Stimulated activated CD4-positive, alpha-beta T cell treated with anti-CD3 and anti-CD28 coated beads, Interleukin-12 subunit alpha, Interleukin-12 subunit beta, amount 100 ng/mL, for 48 hours (primary cell): ENCODE results near the gene CUTA.

Experiments
- DNase-seq, 3 donors: peaks; one replicate each; pipeline ENCODE4 v3.0.0-alpha.2; 2020; ENCODE audit warnings: low read depth in 2 of 3, low spot score in 1 of 3

The CUTA gene

DNA sequence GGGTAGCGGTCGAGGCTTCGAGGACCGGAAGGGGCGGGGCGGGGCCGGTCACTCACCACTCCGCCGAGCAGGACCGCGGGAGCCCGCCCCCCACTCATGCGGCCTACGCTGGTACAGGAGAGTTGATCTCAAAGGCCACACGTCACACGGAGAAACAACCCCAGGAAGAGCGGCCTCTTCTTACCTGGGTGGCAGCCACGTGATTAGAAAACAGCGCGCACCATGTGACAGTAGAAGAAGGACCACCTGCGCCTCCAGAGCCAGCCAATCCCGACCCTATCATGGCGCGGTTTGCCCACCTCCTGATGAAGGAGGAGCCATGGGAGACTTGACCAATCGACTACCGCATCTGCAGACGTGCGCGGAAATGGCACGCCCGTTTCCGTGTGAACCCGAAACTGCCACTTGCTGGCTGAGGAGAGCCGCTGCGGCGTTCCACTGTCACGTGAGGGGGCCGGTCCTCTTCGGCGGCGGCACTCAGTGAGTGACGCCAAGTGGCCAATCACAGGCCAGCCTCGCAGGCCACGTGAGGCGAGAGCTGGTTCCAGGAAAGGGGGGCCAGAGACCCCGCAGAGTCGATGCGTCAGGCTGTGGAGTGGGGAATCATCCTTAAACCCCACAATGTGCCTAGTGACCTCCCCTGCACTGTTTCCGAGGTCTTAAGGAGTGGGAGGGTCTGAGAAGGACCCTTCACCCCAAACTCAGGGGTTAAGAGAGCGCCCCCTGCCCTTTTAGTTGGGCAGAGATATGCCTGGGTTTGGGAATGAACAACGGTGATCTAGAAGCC lies at the start of gene CUTA:
TSS of gene CUTA (minus strand) at position 205 of the 787 bp plus-strand sequence. CDS start at position 98, 107 bp downstream.
- peak; percentile 96 to 99 (median 98) for DNase-seq

GRCh38 chr6:33467091-33467490 lies 49.2 kb upstream of the CUTA start:
- DNase-seq = no peak

- DNase-seq = no peak
These were observed 48.3 kb upstream of the CUTA start for GRCh38 chr6:33466075-33466735.

GRCh38 chr6:33459226-33459625 lies 41.3 kb upstream of the CUTA start:
- DNase-seq = no peak

DNA sequence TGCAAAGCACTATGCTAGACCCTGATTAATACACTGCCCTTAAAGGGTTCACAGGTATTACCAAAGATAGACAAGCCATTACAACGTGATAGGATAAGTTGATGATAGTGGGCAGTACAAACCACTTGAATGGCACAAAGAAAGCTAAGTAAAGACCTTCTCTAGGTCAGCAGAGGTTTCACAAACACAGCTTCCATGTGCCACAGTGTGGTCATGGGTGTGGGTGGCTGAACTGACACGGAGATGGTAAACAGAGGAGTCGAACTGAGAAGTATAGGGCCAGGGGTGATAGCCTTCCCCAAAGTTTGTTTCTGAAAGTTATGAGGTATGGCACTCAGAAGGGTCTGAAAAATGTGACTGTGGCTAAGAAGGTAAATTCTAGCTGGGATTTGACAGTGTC lies 40.8 kb upstream of the CUTA start:
- no peak for DNase-seq

DNA sequence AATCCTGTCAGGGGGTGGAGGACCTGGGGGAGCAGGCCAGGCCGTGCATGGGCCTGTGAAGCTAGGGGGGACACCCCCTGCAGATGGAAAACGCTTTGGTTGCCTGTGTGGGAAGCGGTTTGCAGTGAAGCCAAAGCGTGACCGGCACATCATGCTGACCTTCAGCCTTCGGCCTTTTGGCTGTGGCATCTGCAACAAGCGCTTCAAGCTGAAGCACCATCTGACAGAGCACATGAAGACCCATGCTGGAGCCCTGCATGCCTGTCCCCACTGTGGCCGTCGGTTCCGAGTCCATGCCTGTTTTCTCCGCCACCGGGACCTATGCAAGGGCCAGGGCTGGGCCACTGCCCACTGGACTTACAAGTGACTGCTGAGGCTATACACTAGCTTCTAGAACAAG lies 38.2 kb upstream of the CUTA start:
- DNase-seq = no peak

DNA sequence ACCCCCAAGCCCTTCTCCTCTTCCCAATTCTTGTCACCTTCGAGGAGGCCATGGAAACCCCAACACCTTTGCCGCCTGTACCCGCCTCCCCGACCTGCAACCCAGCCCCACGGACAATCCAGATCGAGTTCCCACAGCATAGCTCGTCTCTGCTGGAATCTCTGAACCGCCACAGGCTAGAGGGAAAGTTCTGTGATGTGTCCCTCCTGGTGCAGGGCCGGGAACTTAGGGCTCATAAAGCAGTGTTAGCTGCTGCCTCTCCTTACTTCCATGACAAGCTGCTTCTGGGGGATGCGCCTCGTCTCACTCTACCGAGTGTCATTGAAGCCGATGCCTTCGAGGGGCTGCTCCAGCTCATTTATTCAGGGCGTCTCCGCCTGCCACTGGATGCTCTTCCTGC lies 37.1 kb upstream of the CUTA start:
- DNase-seq = no peak

DNA sequence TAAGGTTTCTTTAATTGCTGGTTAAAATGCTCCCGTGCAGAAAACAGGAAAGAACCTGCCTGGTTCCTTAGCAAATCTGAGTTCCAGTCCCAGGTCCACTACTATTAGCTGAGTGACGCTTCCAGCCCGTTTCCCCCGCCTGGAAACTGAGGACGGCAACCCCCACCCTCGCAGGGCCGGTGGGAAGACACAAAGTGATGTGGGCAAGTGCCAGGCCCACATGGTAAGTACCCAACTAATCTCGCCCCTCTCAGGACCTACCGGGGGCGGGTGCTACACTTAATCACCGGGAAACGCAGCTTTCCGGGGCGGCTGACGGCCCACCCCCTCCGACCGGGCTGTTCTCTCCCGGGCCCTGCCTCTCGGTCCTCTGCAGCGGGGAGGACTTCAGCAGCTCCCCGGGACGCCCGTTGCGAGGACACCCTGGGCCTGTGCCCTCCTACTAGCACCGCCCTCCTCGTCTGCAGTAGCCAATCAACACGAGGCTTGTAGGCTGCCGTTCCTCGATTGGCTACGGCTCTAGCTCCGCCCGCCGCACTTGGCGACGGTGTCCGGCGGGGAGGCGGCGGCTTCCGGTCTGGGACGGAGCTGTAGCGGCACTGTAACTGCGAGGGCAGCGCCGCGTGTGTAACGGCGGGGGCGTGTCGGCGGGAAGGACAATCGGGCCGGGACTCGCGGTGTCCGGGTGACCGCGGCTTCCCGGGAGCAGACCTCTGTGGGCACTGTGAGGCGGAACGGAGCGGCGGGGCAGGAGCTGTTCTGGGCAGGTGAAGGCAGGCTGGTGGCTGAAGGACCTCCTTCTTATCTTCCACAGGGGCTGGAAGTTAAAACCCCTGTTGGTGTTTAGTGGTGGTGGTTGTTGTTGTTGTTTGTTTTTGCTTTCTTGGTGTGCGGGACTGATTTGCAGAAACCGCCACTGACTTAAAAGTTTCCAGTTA lies 36.4 kb upstream of the CUTA start, which contains the start of gene ZBTB9:
TSS of gene ZBTB9 (plus strand) at position 568 of the 938 bp plus-strand sequence. CDS start 525 bp downstream, outside the sequence.
- peak; percentile 89 to 94 (median 92) for DNase-seq

- no peak for DNase-seq
These were observed 35.6 kb upstream of the CUTA start for GRCh38 chr6:33453393-33454008.

GRCh38 chr6:33452496-33452895 lies 34.6 kb upstream of the CUTA start:
- no peak for DNase-seq

- no peak for DNase-seq
These were observed 33.7 kb upstream of the CUTA start for GRCh38 chr6:33451606-33452005.

- no peak for DNase-seq
These were observed 32.5 kb upstream of the CUTA start for GRCh38 chr6:33450434-33450833.

GRCh38 chr6:33446356-33446755 lies 28.4 kb upstream of the CUTA start:
- no peak for DNase-seq

DNA sequence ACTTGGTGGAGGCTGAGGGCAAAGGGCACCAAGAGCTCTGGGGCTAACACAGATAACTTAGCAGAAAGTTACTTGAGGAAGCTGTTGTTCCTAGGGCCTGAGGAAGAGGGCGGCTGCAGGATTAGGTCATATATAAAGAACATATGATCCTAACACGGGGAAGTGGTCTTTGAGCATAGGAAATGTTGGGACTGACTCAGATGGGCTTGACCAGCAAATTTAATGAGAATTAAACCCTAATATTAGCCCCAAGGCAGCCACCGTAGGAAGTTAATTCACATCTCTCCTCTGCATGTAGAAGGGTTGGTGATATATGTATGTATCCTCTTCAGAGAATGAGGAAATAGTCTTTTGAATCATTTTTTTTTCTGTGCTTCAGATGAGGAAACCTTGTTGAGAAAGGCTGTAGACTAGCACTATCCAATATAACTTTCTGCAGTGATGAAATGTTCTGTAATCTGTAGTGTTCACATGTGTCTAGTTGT lies 27.3 kb upstream of the CUTA start:
- DNase-seq = no peak

- DNase-seq = no peak
These were observed 26.0 kb upstream of the CUTA start for GRCh38 chr6:33443619-33444504.

- no peak for DNase-seq
These were observed 25.1 kb upstream of the CUTA start for GRCh38 chr6:33443025-33443424.

GRCh38 chr6:33442283-33442682 lies 24.4 kb upstream of the CUTA start:
- no peak for DNase-seq

- no peak for DNase-seq
These were observed 23.6 kb upstream of the CUTA start for GRCh38 chr6:33441457-33441856.

DNA sequence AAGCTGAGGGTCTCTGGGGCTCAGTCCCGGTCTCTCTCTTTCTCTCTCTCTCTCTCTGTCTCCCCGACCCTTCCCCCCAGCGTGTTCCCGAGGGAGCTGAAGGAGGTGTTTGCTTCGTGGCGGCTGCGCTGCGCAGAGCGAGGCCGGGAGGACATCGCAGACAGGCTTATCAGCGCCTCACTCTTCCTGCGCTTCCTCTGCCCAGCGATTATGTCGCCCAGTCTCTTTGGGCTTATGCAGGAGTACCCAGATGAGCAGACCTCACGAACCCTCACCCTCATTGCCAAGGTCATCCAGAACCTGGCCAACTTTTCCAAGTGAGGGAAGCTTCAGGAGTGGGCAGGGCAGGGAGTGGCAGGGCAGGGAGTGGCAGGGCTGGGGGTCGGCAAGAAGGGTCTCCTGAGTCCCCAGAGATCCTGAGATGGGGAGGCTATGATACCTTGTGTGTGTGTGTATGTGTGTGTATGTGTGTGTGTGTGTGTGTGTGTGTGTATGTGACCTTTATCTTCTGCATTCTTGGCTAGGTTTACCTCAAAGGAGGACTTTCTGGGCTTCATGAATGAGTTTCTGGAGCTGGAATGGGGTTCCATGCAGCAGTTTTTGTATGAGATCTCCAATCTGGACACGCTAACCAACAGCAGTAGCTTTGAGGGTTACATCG lies 22.9 kb upstream of the CUTA start:
- DNase-seq = no peak
